ENCODE data around the gene SGPP2.

DNA sequence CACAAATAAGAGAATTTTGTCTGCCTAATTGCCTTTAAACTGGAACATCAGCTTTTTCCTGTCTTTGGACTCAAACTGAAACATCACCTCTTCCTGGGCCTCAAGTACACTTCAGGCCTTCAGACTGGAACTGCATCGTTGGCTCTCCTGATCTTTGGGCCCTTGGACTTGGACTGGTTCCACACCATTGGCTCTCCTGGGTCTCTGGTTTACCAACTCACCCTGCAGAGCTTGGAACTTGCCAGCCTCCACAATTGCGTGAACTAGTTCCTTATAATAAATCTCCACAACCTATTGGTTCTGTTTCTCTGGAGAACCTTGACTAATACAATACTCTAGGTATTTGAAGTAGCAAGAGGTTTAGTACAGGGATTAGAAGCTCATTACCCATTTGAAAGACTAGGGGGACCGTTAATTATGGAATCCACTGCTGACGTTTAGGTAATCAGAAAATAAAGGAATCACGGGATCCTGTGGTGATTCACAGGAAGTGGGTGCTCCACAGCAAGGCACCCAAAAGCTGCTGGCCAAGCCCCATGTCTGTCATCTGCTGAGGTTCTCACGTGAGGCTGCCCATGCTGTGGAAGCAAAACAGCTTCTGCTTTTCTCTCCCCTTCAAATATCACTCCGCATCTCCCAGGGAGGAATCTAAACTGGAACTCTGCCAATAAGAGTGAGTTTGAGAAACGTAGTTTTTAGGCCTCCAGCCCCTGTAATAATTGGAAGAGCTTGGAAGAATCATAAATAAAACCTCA is 20.0 kb upstream of the SGPP2 start:
- TF ChIP-seq, protein P1, sequence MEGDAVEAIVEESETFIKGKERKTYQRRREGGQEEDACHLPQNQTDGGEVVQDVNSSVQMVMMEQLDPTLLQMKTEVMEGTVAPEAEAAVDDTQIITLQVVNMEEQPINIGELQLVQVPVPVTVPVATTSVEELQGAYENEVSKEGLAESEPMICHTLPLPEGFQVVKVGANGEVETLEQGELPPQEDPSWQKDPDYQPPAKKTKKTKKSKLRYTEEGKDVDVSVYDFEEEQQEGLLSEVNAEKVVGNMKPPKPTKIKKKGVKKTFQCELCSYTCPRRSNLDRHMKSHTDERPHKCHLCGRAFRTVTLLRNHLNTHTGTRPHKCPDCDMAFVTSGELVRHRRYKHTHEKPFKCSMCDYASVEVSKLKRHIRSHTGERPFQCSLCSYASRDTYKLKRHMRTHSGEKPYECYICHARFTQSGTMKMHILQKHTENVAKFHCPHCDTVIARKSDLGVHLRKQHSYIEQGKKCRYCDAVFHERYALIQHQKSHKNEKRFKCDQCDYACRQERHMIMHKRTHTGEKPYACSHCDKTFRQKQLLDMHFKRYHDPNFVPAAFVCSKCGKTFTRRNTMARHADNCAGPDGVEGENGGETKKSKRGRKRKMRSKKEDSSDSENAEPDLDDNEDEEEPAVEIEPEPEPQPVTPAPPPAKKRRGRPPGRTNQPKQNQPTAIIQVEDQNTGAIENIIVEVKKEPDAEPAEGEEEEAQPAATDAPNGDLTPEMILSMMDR (IDR thresholded peaks at IDR 0.05; ENCODE audit: insufficient read depth, low read depth, low read length) = no peak
- TF ChIP-seq EZH2 (IDR thresholded peaks at IDR 0.05; ENCODE audit: insufficient read depth, low read length) = no peak

Measured in astrocyte (in vitro differentiated cells and primary cell).